GM19328 (cell line): ENCODE measurements around the gene VIM.

Source experiments
- ATAC-seq: cut with Tn5 transposase; IDR thresholded peaks from one replicate; pipeline ENCODE4 v1.9.1; 2021; ENCODE audit warnings: mild to moderate bottlenecking, moderate library complexity; ENCODE audit not compliant: unreplicated experiment

Gene VIM

GRCh38 chr10:17209302-17209701 lies 18.7 kb upstream of the VIM start:
- ATAC-seq = no peak

- no peak for ATAC-seq
Observed at GRCh38 chr10:17209881-17210280, 18.2 kb upstream of the VIM start.

- ATAC-seq = no peak
Observed at GRCh38 chr10:17210361-17210760, 17.7 kb upstream of the VIM start.

GRCh38 chr10:17212802-17213221 lies 15.2 kb upstream of the VIM start:
- ATAC-seq = no peak

GRCh38 chr10:17213646-17214349 lies 14.2 kb upstream of the VIM start:
- no peak for ATAC-seq

- no peak for ATAC-seq
Observed at GRCh38 chr10:17214526-17214925, 13.5 kb upstream of the VIM start.

- no peak for ATAC-seq
Observed at GRCh38 chr10:17214971-17215781, 12.9 kb upstream of the VIM start.

- ATAC-seq = no peak
Observed at GRCh38 chr10:17215782-17216122, 12.3 kb upstream of the VIM start.

- peak; percentile 96 for ATAC-seq
Observed at GRCh38 chr10:17216217-17216900, 11.7 kb upstream of the VIM start.

GRCh38 chr10:17216901-17217395 lies 11.1 kb upstream of the VIM start:
- ATAC-seq = no peak

GRCh38 chr10:17217631-17218232 lies 10.3 kb upstream of the VIM start:
- no peak for ATAC-seq

GRCh38 chr10:17219024-17219423 lies 9.0 kb upstream of the VIM start:
- ATAC-seq = no peak

GRCh38 chr10:17220652-17221100 lies 7.4 kb upstream of the VIM start:
- no peak for ATAC-seq

- ATAC-seq = no peak
Observed at GRCh38 chr10:17222329-17222728, 5.7 kb upstream of the VIM start.

GRCh38 chr10:17225808-17226207 lies 2.2 kb upstream of the VIM start:
- no peak for ATAC-seq

- ATAC-seq = no peak
Observed at GRCh38 chr10:17226891-17227303, 1.1 kb upstream of the VIM start.

- ATAC-seq = no peak
Observed at GRCh38 chr10:17227367-17228090, 512 bp upstream of the VIM start.

- ATAC-seq = no peak
Observed at GRCh38 chr10:17229016-17229716, 1.1 kb downstream of the VIM start.

GRCh38 chr10:17229717-17229966 lies 1.6 kb downstream of the VIM start:
- ATAC-seq = no peak

GRCh38 chr10:17229967-17230682 lies 2.1 kb downstream of the VIM start:
- ATAC-seq = peak; percentile 58
